ENCODE data around the gene ZNF536. TPM values are rescaled to one million over a fixed set of nuclear protein-coding genes. Genes with fewer than 3 reads are reported as not detected.

ZNF536 gene
- total RNA-seq, 1 experiment from 2014 or later: 2.9 TPM

- H3K9me3 ChIP-seq (ENCODE audit: low read depth, low read length, poor library complexity, severe bottlenecking): no peaks in the 10 kb centered on the region
- H3K4me3 ChIP-seq (ENCODE audit: low read depth, low read length, poor library complexity, severe bottlenecking): peak overlapping the region; percentile 43
- peaks cover 6% of the 10 kb centered on the region for H3K4me1 ChIP-seq (ENCODE audit: insufficient read depth, low read length, poor library complexity, severe bottlenecking)
- no peak for DNase-seq (ENCODE audit: low spot score)
- intact Hi-C loops (cut with micrococcal nuclease; ENCODE audit: unreplicated experiment): no loop called here
- POLR2A ChIA-PET (ENCODE audit: low non-redundant PET): no interaction called here
- CTCF ChIA-PET: no interaction called here
- H3K27me3 ChIP-seq (replicated peaks; ENCODE audit: insufficient read depth, low read depth, low read length, poor library complexity): peaks cover 5% of the 10 kb centered on the region
- no peak for TF ChIP-seq EZH2 (IDR thresholded peaks at IDR 0.05; ENCODE audit: borderline replicate concordance, low read depth, low read length, poor library complexity, severe bottlenecking)
- TF ChIP-seq, protein P1, sequence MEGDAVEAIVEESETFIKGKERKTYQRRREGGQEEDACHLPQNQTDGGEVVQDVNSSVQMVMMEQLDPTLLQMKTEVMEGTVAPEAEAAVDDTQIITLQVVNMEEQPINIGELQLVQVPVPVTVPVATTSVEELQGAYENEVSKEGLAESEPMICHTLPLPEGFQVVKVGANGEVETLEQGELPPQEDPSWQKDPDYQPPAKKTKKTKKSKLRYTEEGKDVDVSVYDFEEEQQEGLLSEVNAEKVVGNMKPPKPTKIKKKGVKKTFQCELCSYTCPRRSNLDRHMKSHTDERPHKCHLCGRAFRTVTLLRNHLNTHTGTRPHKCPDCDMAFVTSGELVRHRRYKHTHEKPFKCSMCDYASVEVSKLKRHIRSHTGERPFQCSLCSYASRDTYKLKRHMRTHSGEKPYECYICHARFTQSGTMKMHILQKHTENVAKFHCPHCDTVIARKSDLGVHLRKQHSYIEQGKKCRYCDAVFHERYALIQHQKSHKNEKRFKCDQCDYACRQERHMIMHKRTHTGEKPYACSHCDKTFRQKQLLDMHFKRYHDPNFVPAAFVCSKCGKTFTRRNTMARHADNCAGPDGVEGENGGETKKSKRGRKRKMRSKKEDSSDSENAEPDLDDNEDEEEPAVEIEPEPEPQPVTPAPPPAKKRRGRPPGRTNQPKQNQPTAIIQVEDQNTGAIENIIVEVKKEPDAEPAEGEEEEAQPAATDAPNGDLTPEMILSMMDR (conservative IDR thresholded peaks at IDR 0.05; ENCODE audit: low read depth, low read length): no peak
- BruUV-seq (replicated peaks): no TSS peak
- no peaks in the 10 kb centered on the region for H3K36me3 ChIP-seq (ENCODE audit: insufficient read depth, low read length, poor library complexity, severe bottlenecking)
- no peak overlapping the region for H3K27ac ChIP-seq (ENCODE audit: low read depth, low read length, poor library complexity, severe bottlenecking)
These were observed 3.4 kb downstream of the ZNF536 start for GRCh38 chr19:30375553-30376031.

GRCh38 chr19:30376272-30376671, 4.1 kb downstream of the ZNF536 start:
- Histone ChIP-seq H3K4me1 (ENCODE audit: insufficient read depth, low read length, poor library complexity, severe bottlenecking) (peaks cover 6% of the 10 kb centered on the region), H3K27me3 (replicated peaks; ENCODE audit: insufficient read depth, low read depth, low read length, poor library complexity) (peaks cover 5% of the 10 kb centered on the region), H3K36me3 (ENCODE audit: insufficient read depth, low read length, poor library complexity, severe bottlenecking) (no peaks in the 10 kb centered on the region), H3K27ac (ENCODE audit: low read depth, low read length, poor library complexity, severe bottlenecking) (no peak overlapping the region), H3K9me3 (ENCODE audit: low read depth, low read length, poor library complexity, severe bottlenecking) (no peaks in the 10 kb centered on the region), H3K4me3 (ENCODE audit: low read depth, low read length, poor library complexity, severe bottlenecking) (no peak overlapping the region)
- TF ChIP-seq, protein P1 (conservative IDR thresholded peaks at IDR 0.05; ENCODE audit: low read depth, low read length): no peak
- no peak for TF ChIP-seq EZH2 (IDR thresholded peaks at IDR 0.05; ENCODE audit: borderline replicate concordance, low read depth, low read length, poor library complexity, severe bottlenecking)
- intact Hi-C loops (cut with micrococcal nuclease; ENCODE audit: unreplicated experiment): no loop called here
- DNase-seq (ENCODE audit: low spot score): no peak
- BruUV-seq (replicated peaks): no TSS peak
- CTCF ChIA-PET: no interaction called here
- POLR2A ChIA-PET (ENCODE audit: low non-redundant PET): no interaction called here

GRCh38 chr19:30376826-30377425, 4.7 kb downstream of the ZNF536 start:
- H3K9me3 ChIP-seq (ENCODE audit: low read depth, low read length, poor library complexity, severe bottlenecking): no peaks in the 10 kb centered on the region
- no peak overlapping the region for H3K27ac ChIP-seq (ENCODE audit: low read depth, low read length, poor library complexity, severe bottlenecking)
- intact Hi-C loops (cut with micrococcal nuclease; ENCODE audit: unreplicated experiment): no loop called here
- peaks cover 5% of the 10 kb centered on the region for H3K27me3 ChIP-seq (replicated peaks; ENCODE audit: insufficient read depth, low read depth, low read length, poor library complexity)
- H3K4me3 ChIP-seq (ENCODE audit: low read depth, low read length, poor library complexity, severe bottlenecking): no peak overlapping the region
- H3K4me1 ChIP-seq (ENCODE audit: insufficient read depth, low read length, poor library complexity, severe bottlenecking): peaks cover 6% of the 10 kb centered on the region
- CTCF ChIA-PET: no interaction called here
- no TSS peak for BruUV-seq (replicated peaks)
- POLR2A ChIA-PET (ENCODE audit: low non-redundant PET): no interaction called here
- no peak for TF ChIP-seq EZH2 (IDR thresholded peaks at IDR 0.05; ENCODE audit: borderline replicate concordance, low read depth, low read length, poor library complexity, severe bottlenecking)
- TF ChIP-seq, protein P1 (conservative IDR thresholded peaks at IDR 0.05; ENCODE audit: low read depth, low read length): no peak
- no peaks in the 10 kb centered on the region for H3K36me3 ChIP-seq (ENCODE audit: insufficient read depth, low read length, poor library complexity, severe bottlenecking)
- no peak for DNase-seq (ENCODE audit: low spot score)
